ENCODE measurements around the gene TRAF7. TPM values are rescaled to one million over a fixed set of nuclear protein-coding genes. Genes with fewer than 3 reads are reported as not detected.

The TRAF7 gene
- total and polyA plus RNA-seq, 2 of the 13 experiments (the other 11 are each of a cell fraction or from before 2014, with no cell fraction given): 47.9 to 65.6 TPM

- TF ChIP-seq ZNF17 (CRISPR knock-in tag; IDR thresholded peaks at IDR 0.05) (no peak), GABPA (IDR thresholded peaks at IDR 0.05; ENCODE audit: low read depth, low read length) (peak; percentile 25), GABPA (CRISPR knock-in tag; IDR thresholded peaks at IDR 0.05; ENCODE audit: low read depth) (peak; percentile 49; the same call in 1 of the 2 replicates), SKIL (CRISPR knock-in tag; IDR thresholded peaks at IDR 0.05; ENCODE audit: borderline replicate concordance) (0 out of 2 replicates have a peak, but pooled peaks have one; percentile 4), ZNF749 (CRISPR knock-in tag; IDR thresholded peaks at IDR 0.05; ENCODE audit: borderline replicate concordance) (no peak), BORCS8-MEF2B (CRISPR knock-in tag; IDR thresholded peaks at IDR 0.05) (0 out of 2 replicates have a peak, but pooled peaks have one; percentile 38), PAX8 (CRISPR knock-in tag; IDR thresholded peaks at IDR 0.05; ENCODE audit: borderline replicate concordance) (no peak), HES4 (CRISPR knock-in tag; IDR thresholded peaks at IDR 0.05; ENCODE audit: borderline replicate concordance) (no peak; the same call in 1 of the 2 replicates), AGO1 (IDR thresholded peaks at IDR 0.05; ENCODE audit: low read depth, low read length, poor library complexity, severe bottlenecking) (peak; percentile 87), MTF2 (CRISPR knock-in tag; IDR thresholded peaks at IDR 0.05; ENCODE audit: borderline replicate concordance) (no peak), ZNF124 (CRISPR knock-in tag; IDR thresholded peaks at IDR 0.05) (no peak), MED8 (CRISPR knock-in tag; IDR thresholded peaks at IDR 0.05; ENCODE audit: insufficient replicate concordance) (peak; percentile 10), ZNF562 (CRISPR knock-in tag; IDR thresholded peaks at IDR 0.05; ENCODE audit: borderline replicate concordance) (no peak), GFI1 (CRISPR knock-in tag; IDR thresholded peaks at IDR 0.05; ENCODE audit: borderline replicate concordance) (0 out of 2 replicates have a peak, but pooled peaks have one; percentile 23), ZNF225 (CRISPR knock-in tag; IDR thresholded peaks at IDR 0.05) (no peak), ZBTB40 (IDR thresholded peaks at IDR 0.05) (no peak), ZBTB40 (CRISPR knock-in tag; IDR thresholded peaks at IDR 0.05) (0 out of 2 replicates have a peak, but pooled peaks have one; percentile 20)
Measured at GRCh38 chr16:2149630-2150417, 5.8 kb upstream of the TRAF7 start (continued).
